ENCODE measurements around the gene RASSF10. TPM values are rescaled to one million over a fixed set of nuclear protein-coding genes. Genes with fewer than 3 reads are reported as not detected.

RASSF10 gene
- total RNA-seq, 1 experiment from 2014 or later: 2.4 TPM

DNA sequence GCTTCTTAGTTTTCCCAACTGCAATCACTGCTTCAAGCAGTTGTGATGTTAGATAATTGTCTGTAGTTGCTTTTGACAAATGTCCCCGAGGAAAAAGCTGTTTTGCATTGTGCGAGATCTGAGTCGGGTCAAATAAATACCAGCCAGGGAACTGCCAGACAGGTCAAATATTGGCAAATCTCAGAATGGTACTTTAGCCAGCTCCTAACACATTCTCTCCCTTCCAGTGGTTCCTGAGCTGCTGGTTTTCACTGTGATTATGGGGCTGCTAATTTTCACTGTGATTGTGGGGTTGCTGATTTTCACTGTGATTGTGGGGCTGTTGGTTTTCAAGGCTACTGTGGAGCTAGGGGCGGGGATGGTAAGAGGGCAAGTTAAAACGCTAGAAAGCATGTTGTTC, 14.3 kb downstream of the RASSF10 start:
- H2BK5ac ChIP-seq (ENCODE audit: insufficient read length, low read length): no peak overlapping the region
- H2BK12ac ChIP-seq (ENCODE audit: insufficient read length, low read depth, low read length): no peak overlapping the region
- no peak overlapping the region for H4K8ac ChIP-seq (replicated peaks; ENCODE audit: insufficient read length, low read depth, low read length)
- TF ChIP-seq, protein P1, sequence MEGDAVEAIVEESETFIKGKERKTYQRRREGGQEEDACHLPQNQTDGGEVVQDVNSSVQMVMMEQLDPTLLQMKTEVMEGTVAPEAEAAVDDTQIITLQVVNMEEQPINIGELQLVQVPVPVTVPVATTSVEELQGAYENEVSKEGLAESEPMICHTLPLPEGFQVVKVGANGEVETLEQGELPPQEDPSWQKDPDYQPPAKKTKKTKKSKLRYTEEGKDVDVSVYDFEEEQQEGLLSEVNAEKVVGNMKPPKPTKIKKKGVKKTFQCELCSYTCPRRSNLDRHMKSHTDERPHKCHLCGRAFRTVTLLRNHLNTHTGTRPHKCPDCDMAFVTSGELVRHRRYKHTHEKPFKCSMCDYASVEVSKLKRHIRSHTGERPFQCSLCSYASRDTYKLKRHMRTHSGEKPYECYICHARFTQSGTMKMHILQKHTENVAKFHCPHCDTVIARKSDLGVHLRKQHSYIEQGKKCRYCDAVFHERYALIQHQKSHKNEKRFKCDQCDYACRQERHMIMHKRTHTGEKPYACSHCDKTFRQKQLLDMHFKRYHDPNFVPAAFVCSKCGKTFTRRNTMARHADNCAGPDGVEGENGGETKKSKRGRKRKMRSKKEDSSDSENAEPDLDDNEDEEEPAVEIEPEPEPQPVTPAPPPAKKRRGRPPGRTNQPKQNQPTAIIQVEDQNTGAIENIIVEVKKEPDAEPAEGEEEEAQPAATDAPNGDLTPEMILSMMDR (conservative IDR thresholded peaks at IDR 0.05): no peak
- no peak overlapping the region for H3K9ac ChIP-seq (ENCODE audit: extremely low read depth, insufficient read length, low read length)
- H3K79me1 ChIP-seq (ENCODE audit: insufficient read depth, low read depth, low read length, poor library complexity, severe bottlenecking): no peaks in the 10 kb centered on the region
- H3K56ac ChIP-seq (ENCODE audit: insufficient read length, low read depth, low read length): no peak overlapping the region
- no peak overlapping the region for H3K14ac ChIP-seq (ENCODE audit: insufficient read depth, low read length)
- Mint-ChIP-seq H3K4me3 (no peak overlapping the region), H3K27me3 (ENCODE audit: low read depth) (no peaks in the 10 kb centered on the region; the same call in 1 of the 2 replicates), H3K4me1 (no peaks in the 10 kb centered on the region), H3K36me3 (ENCODE audit: insufficient read depth in 1 of 3, low read depth in 3 of 3) (no peaks in the 10 kb centered on the region), H3K9me3 (no peaks in the 10 kb centered on the region), H3K27ac (no peak overlapping the region)
- no peak overlapping the region for H3K4ac ChIP-seq (ENCODE audit: low read depth, low read length)
- no peaks in the 10 kb centered on the region for H3K9me3 ChIP-seq (ENCODE audit: control insufficient read depth, low read depth, low read length)
- no peaks in the 10 kb centered on the region for H3K4me1 ChIP-seq (ENCODE audit: insufficient read depth, low read length)
- H3K23me2 ChIP-seq (ENCODE audit: insufficient read length, low read depth, low read length, poor library complexity, severe bottlenecking): no peaks in the 10 kb centered on the region
- no peak overlapping the region for H2BK15ac ChIP-seq (ENCODE audit: low read depth, low read length)
- H4K91ac ChIP-seq (ENCODE audit: insufficient read length, low read depth, low read length): no peak overlapping the region
- H2AFZ ChIP-seq (ENCODE audit: low read length): no peak overlapping the region
- H3K18ac ChIP-seq (ENCODE audit: insufficient read length, low read depth, low read length): no peak overlapping the region
- no peak overlapping the region for H3K27ac ChIP-seq (ENCODE audit: insufficient read length, low read depth, low read length)
- no CpG with 5 or more reads among the region's 5 CpGs for WGBS (ENCODE audit: extremely low coverage, insufficient read length, low lambda C conversion rate)
- H3K79me2 ChIP-seq (ENCODE audit: insufficient read depth, low read length): no peaks in the 10 kb centered on the region
- H3K27me3 ChIP-seq (ENCODE audit: insufficient read depth, low read length): no peaks in the 10 kb centered on the region
- no peak overlapping the region for H2BK120ac ChIP-seq (ENCODE audit: low read depth, low read length, poor library complexity, severe bottlenecking)
- no peak for DNase-seq
- no peak overlapping the region for H3K4me2 ChIP-seq (ENCODE audit: insufficient read depth, insufficient read length, low read length)
- no peak overlapping the region for H2AK5ac ChIP-seq (ENCODE audit: insufficient read length, low read length)
- H4K5ac ChIP-seq (ENCODE audit: insufficient read length, low read depth, low read length): no peak overlapping the region
- H3K23ac ChIP-seq (ENCODE audit: insufficient read length, low read depth, low read length): no peak overlapping the region
- H2BK20ac ChIP-seq (ENCODE audit: low read depth, low read length, poor library complexity, severe bottlenecking): no peak overlapping the region
- H4K20me1 ChIP-seq (ENCODE audit: control insufficient read depth, insufficient read depth, insufficient read length): no peaks in the 10 kb centered on the region
- H3T11ph ChIP-seq (ENCODE audit: low read length): no peak overlapping the region

Data from H9 (cell line).